SK-N-SH (cell line): ENCODE measurements around the gene FOXD4. TPM values are rescaled to one million over a fixed set of nuclear protein-coding genes. Genes with fewer than 3 reads are reported as not detected.
"Not testable (repeated sequence)": the region's sequence is repeated elsewhere in the genome, so short reads cannot be mapped to it uniquely, and the experiment has no call there.

Experiments
- CTCF ChIA-PET: fragments of 300-600, 350-600 bp; formaldehyde crosslinking; extraction: SDS; loops from one replicate; lab custom pipeline; 2021; lab: Yijun Ruan, JAX
- POLR2A ChIA-PET: fragments of 350-600 bp; sonication (Branson Sonifier 250); formaldehyde crosslinking; extraction: SDS; loops from one replicate; lab custom pipeline; 2020; ENCODE audit warnings: antibody characterized with exemption, inconsistent platforms; lab: Yijun Ruan, JAX
- DNase-seq: peaks from one replicate; pipeline ENCODE4 v3.0.0; 2012
- H2AFZ ChIP-seq: fragments of 200-600 bp; sonication (generic); 2 replicates; pipeline ENCODE4 v1.8.1; 2016; ENCODE audit warnings: antibody characterized with exemption, mild to moderate bottlenecking, low read depth
- H3F3A ChIP-seq: fragments of 200-600 bp; sonication (generic); replicated peaks from 2 replicates; pipeline ENCODE3; 2016; ENCODE audit warnings: antibody characterized with exemption, mild to moderate bottlenecking; ENCODE audit not compliant: insufficient read depth
- H3K27ac ChIP-seq, 2 experiments: fragments of 200-500 bp in 1 of 2; fragments of 200-600 bp in 1 of 2; sonication (Bioruptor generic) in 1 of 2; sonication (generic), shearing (Covaris generic) in 1 of 2; 2 replicates each; pipeline versions ENCODE4 v1.5.1 to v1.6.1; 2014 to 2016; ENCODE audit warnings: low read depth in 2 of 2, inconsistent platforms in 1 of 2, low read length in 1 of 2, mild to moderate bottlenecking in 1 of 2, mixed read lengths in 1 of 2
- H3K27me3 ChIP-seq: fragments of 200-600 bp; sonication (generic), shearing (Covaris generic); 2 replicates; pipeline ENCODE4 v1.6.1; 2016; ENCODE audit warnings: mixed run types; ENCODE audit not compliant: insufficient read depth
- H3K36me3 ChIP-seq, 2 experiments: fragments of 200-500 bp in 1 of 2; fragments of 200-600 bp in 1 of 2; sonication (Bioruptor generic) in 1 of 2; sonication (generic) in 1 of 2; replicated peaks in 1 of 2; 2 replicates each; pipeline versions ENCODE3 to v1.5.1; 2014 to 2016; ENCODE audit warnings: low read length in 1 of 2, mild to moderate bottlenecking in 1 of 2; ENCODE audit not compliant: insufficient read depth in 2 of 2, control insufficient read depth in 1 of 2
- H3K4me1 ChIP-seq, 2 experiments: fragments of 200-500 bp in 1 of 2; fragments of 200-600 bp in 1 of 2; sonication (Bioruptor generic) in 1 of 2; sonication (generic), shearing (Covaris generic) in 1 of 2; 2 replicates each; pipeline versions ENCODE4 v1.5.1 to v1.6.1; 2014 to 2016; ENCODE audit warnings: low read depth in 1 of 2, low read length in 1 of 2, mixed run types in 1 of 2; ENCODE audit not compliant: insufficient read depth in 2 of 2, control insufficient read depth in 1 of 2
- H3K4me2 ChIP-seq: fragments of 200-600 bp; sonication (generic), shearing (Covaris generic); 2 replicates; pipeline ENCODE4 v1.6.1; 2017; ENCODE audit warnings: mixed run types
- H3K4me3 ChIP-seq, 2 experiments: fragments of 200-500 bp in 1 of 2; fragments of 200-600 bp in 1 of 2; sonication (Bioruptor generic) in 1 of 2; sonication (generic), shearing (Covaris generic) in 1 of 2; 2 replicates each; pipeline versions ENCODE4 v1.5.1 to v1.8.1; 2014 to 2016; ENCODE audit warnings: low read depth in 2 of 2, inconsistent platforms in 1 of 2, low read length in 1 of 2, mild to moderate bottlenecking in 1 of 2, mixed read lengths in 1 of 2, moderate library complexity in 1 of 2
- H3K79me2 ChIP-seq: fragments of 200-600 bp; sonication (generic); 2 replicates; pipeline ENCODE4 v1.8.1; 2017; ENCODE audit warnings: mild to moderate bottlenecking; ENCODE audit not compliant: insufficient read depth
- H3K9ac ChIP-seq: fragments of 200-600 bp; sonication (generic); 2 replicates; pipeline ENCODE4 v1.6.1; 2017; ENCODE audit warnings: mixed run types
- H3K9me2 ChIP-seq: fragments of 200-600 bp; sonication (generic); 2 replicates; pipeline ENCODE4 v1.6.1; 2017; ENCODE audit warnings: mixed run types
- H3K9me3 ChIP-seq: fragments of 200-600 bp; sonication (generic); 2 replicates; pipeline ENCODE4 v1.6.1; 2017; ENCODE audit warnings: mixed run types, mild to moderate bottlenecking, moderate library complexity
- H4K20me1 ChIP-seq: fragments of 200-600 bp; sonication (generic); 2 replicates; pipeline ENCODE4 v1.6.1; 2017; ENCODE audit warnings: mild to moderate bottlenecking, mixed run types; ENCODE audit not compliant: insufficient read depth
- EZH2phosphoT487 ChIP-seq: fragments of 200-600 bp; sonication (generic); IDR thresholded peaks from 2 replicates; pipeline ENCODE4 v1.6.1; 2017; ENCODE audit warnings: low read depth, mixed run types, mild to moderate bottlenecking, antibody characterized with exemption, moderate library complexity, borderline replicate concordance
- WGBS: methylation state at CpG from one replicate; pipeline ENCODE4 v1.1.6; 2017; ENCODE audit warnings: low lambda C conversion rate; 5-methylcytosine and 5-hydroxymethylcytosine counted together
- polyA plus RNA-seq, 3 experiments: library from polyadenylated mRNA; depleted of rRNA; stranded (reverse); fragments of >200 nt; gene quantifications; 2 replicates each; pipeline ENCODE4 v1.2.3, GENCODE V29; 2012

FOXD4 gene
- polyA plus RNA-seq, 1 of the 3 experiments (the other 2 are of a cell fraction), result 0.38 TPM

- H3K4me2 ChIP-seq, H2AFZ ChIP-seq, H3K4me3 ChIP-seq, POLR2A ChIA-PET, H3K9me2 ChIP-seq, H4K20me1 ChIP-seq, H3F3A ChIP-seq, H3K4me1 ChIP-seq, H3K9ac ChIP-seq, H3K9me3 ChIP-seq, DNase-seq, H3K36me3 ChIP-seq, H3K79me2 ChIP-seq, CTCF ChIA-PET, H3K27ac ChIP-seq: not testable (repeated sequence)
- peaks cover 34% of the 10 kb centered on the region for H3K27me3 ChIP-seq
- 0 out of 2 replicates have a peak, but pooled peaks have one; percentile 55 for TF ChIP-seq EZH2phosphoT487
- WGBS, result 26% methylated on average over 22 of the region's 41 CpGs
These were observed 1.8 kb downstream of the FOXD4 start for GRCh38 chr9:116239-117077.

- WGBS, result 5% methylated on average over 9 of the region's 11 CpGs
These were observed 3.1 kb downstream of the FOXD4 start for GRCh38 chr9:115118-115451.

GRCh38 chr9:114267-115117 is 3.7 kb downstream of the FOXD4 start:
- H3K79me2 ChIP-seq, CTCF ChIA-PET, H3K4me1 ChIP-seq, H3K9me2 ChIP-seq, H3K27ac ChIP-seq, H3K4me3 ChIP-seq, H3F3A ChIP-seq, POLR2A ChIA-PET, H3K36me3 ChIP-seq, DNase-seq, H3K9me3 ChIP-seq, H3K9ac ChIP-seq, H4K20me1 ChIP-seq, H2AFZ ChIP-seq: not testable (repeated sequence)
- WGBS, result 5% methylated on average over 29 of the region's 73 CpGs
- peaks cover 39% of the 10 kb centered on the region for H3K27me3 ChIP-seq
- H3K4me2 ChIP-seq, result peak overlapping the region; percentile 51; the same call in 1 of the 2 replicates

More at GRCh38 chr9:115118-115451, 3.1 kb downstream of the FOXD4 start:
- H3K79me2 ChIP-seq, H2AFZ ChIP-seq, H3K9ac ChIP-seq, H3K9me3 ChIP-seq, CTCF ChIA-PET, DNase-seq, H4K20me1 ChIP-seq, H3K4me1 ChIP-seq, H3K36me3 ChIP-seq, H3K27ac ChIP-seq, H3K4me3 ChIP-seq, POLR2A ChIA-PET, H3K9me2 ChIP-seq, H3F3A ChIP-seq: not testable (repeated sequence)
- Histone ChIP-seq H3K27me3 (peaks cover 34% of the 10 kb centered on the region), H3K4me2 (peak overlapping the region; percentile 51; the same call in 1 of the 2 replicates)
